ENCODE data around the gene MBP.

DNA sequence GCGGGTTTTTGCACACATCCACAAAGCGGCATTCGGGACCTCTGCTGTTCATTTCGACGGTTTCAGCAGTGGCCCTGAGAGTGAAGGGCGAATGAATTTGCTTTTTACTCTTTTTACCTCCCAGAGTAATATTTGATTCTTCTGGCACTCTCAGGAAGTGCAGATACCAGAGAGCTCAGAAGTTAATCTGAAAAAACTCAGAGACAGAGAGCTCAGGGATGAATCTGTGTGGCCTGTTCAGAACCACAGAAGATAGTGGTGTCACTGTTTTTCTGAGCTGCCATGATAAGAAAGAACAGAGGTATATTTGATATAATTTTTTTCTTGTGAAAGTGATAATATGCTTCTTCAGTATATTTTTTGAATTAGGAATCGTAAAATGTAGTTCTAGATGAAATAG lies 129.3 kb downstream of the MBP start:
- TF ChIP-seq SP1 (IDR thresholded peaks at IDR 0.05): no peak
- TF ChIP-seq ELF4 (IDR thresholded peaks at IDR 0.05): no peak
- TF ChIP-seq LEF1 (IDR thresholded peaks at IDR 0.05; ENCODE audit: borderline replicate concordance): no peak
